Epithelial cell of proximal tubule (primary cell): ENCODE measurements around the gene CSF2. TPM values are rescaled to one million over a fixed set of nuclear protein-coding genes. Genes with fewer than 3 reads are reported as not detected.

Experiments used
- DNase-seq: peaks from one replicate; pipeline ENCODE4 v3.0.0-alpha.2; 2011; ENCODE audit warnings: low read depth
- H3K4me3 ChIP-seq: 2 replicates; pipeline ENCODE4 v1.5.1; 2011; ENCODE audit warnings: low read depth, mild to moderate bottlenecking, low read length
- CTCF ChIP-seq: conservative IDR thresholded peaks from 2 replicates; pipeline ENCODE4 v1.5.1; 2012; ENCODE audit warnings: low read depth, mild to moderate bottlenecking, low read length
- total RNA-seq: library from RNA; depleted of rRNA; stranded (reverse); fragments of >200 nt; gene quantifications from 2 replicates; pipeline ENCODE4 v1.2.3, GENCODE V29; 2015

Gene CSF2
- total RNA-seq, 1 donor from 2014 or later = 19.6 TPM

- DNase-seq = no peak
- no peak for TF ChIP-seq CTCF
- H3K4me3 ChIP-seq = no peak overlapping the region
These were observed 13.6 kb downstream of the CSF2 start for GRCh38 chr5:132087176-132087575.

- no peak overlapping the region for H3K4me3 ChIP-seq
- TF ChIP-seq CTCF = no peak
- no peak for DNase-seq
These were observed 14.1 kb downstream of the CSF2 start for GRCh38 chr5:132087661-132088060.

GRCh38 chr5:132089363-132089762 is 15.8 kb downstream of the CSF2 start:
- no peak overlapping the region for H3K4me3 ChIP-seq
- no peak for TF ChIP-seq CTCF
- DNase-seq = no peak

- DNase-seq = peak; percentile 74
- no peak overlapping the region for H3K4me3 ChIP-seq
- no peak for TF ChIP-seq CTCF
These were observed 16.5 kb downstream of the CSF2 start for GRCh38 chr5:132090107-132090506.

GRCh38 chr5:132093271-132093670 is 19.7 kb downstream of the CSF2 start:
- no peak for DNase-seq
- no peak overlapping the region for H3K4me3 ChIP-seq
- no peak for TF ChIP-seq CTCF

GRCh38 chr5:132094393-132095076 is 20.9 kb downstream of the CSF2 start:
- no peak for TF ChIP-seq CTCF
- DNase-seq = peak; percentile 92
- H3K4me3 ChIP-seq = no peak overlapping the region

- TF ChIP-seq CTCF = no peak
- H3K4me3 ChIP-seq = no peak overlapping the region
- DNase-seq = no peak
These were observed 21.5 kb downstream of the CSF2 start for GRCh38 chr5:132095077-132095410.
